Erythroblast (primary cell): ENCODE measurements around the gene LRRC18.

ENCODE experiments used
- GATA1 ChIP-seq: IDR thresholded peaks from 2 replicates; pipeline ENCODE4 v1.6.1; 2011; ENCODE audit warnings: low read depth, mild to moderate bottlenecking, control low read depth, low read length, moderate library complexity
- POLR2A ChIP-seq: IDR thresholded peaks from 2 replicates; pipeline ENCODE4 v1.6.1; 2011; ENCODE audit warnings: mild to moderate bottlenecking, low read length

- TF ChIP-seq POLR2A (no peak), GATA1 (no peak)
Observed at GRCh38 chr10:48951707-48952106, 12.1 kb upstream of the LRRC18 start.
